Rectal smooth muscle tissue (tissue), 1 donor: ENCODE results near the gene CTLA4.
"Not testable (repeated sequence)": the region's sequence is repeated elsewhere in the genome, so short reads cannot be mapped to it uniquely, and the experiment has no call there.

ENCODE experiments used
- H3K27ac ChIP-seq: one replicate; pipeline ENCODE4 v1.7.0; 2013; ENCODE audit warnings: low read depth, low read length, inconsistent platforms
- H3K27me3 ChIP-seq: one replicate; pipeline ENCODE4 v1.7.0; 2013; ENCODE audit warnings: low read length; ENCODE audit not compliant: control insufficient read depth, insufficient read depth
- H3K36me3 ChIP-seq: one replicate; pipeline ENCODE4 v1.7.0; 2013; ENCODE audit warnings: low read length; ENCODE audit not compliant: control insufficient read depth, insufficient read depth
- H3K4me1 ChIP-seq: one replicate; pipeline ENCODE4 v1.7.0; 2013; ENCODE audit warnings: low read length; ENCODE audit not compliant: control insufficient read depth, insufficient read depth
- H3K4me3 ChIP-seq: one replicate; pipeline ENCODE4 v1.7.0; 2013; ENCODE audit warnings: low read length
- H3K9ac ChIP-seq: one replicate; pipeline ENCODE4 v1.7.0; 2013; ENCODE audit warnings: low read length

Gene CTLA4

DNA sequence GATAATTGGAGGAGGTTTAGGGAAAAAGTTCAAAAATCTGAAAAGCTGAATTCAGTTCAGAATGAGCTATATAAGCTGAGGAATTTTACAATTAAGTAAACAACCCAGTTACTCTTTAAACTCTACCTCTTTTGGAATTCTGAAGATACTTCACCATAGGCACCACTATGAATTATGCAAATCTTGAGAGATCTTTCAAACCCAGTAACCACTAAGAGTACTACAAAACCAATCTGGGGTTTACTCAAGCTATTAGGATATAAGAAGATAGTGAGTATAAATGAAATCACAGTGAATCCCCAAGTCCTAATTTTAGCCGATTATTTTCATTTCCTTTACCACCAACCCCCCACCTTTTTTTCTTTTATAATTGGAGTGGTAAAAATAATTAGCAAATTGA is 6.0 kb upstream of the CTLA4 start:
- H3K27me3 ChIP-seq, result no peaks in the 10 kb centered on the region
- no peak overlapping the region for H3K27ac ChIP-seq
- no peak overlapping the region for H3K4me3 ChIP-seq
- H3K9ac ChIP-seq, result no peak overlapping the region
- H3K4me1 ChIP-seq, result no peaks in the 10 kb centered on the region
- no peaks in the 10 kb centered on the region for H3K36me3 ChIP-seq

DNA sequence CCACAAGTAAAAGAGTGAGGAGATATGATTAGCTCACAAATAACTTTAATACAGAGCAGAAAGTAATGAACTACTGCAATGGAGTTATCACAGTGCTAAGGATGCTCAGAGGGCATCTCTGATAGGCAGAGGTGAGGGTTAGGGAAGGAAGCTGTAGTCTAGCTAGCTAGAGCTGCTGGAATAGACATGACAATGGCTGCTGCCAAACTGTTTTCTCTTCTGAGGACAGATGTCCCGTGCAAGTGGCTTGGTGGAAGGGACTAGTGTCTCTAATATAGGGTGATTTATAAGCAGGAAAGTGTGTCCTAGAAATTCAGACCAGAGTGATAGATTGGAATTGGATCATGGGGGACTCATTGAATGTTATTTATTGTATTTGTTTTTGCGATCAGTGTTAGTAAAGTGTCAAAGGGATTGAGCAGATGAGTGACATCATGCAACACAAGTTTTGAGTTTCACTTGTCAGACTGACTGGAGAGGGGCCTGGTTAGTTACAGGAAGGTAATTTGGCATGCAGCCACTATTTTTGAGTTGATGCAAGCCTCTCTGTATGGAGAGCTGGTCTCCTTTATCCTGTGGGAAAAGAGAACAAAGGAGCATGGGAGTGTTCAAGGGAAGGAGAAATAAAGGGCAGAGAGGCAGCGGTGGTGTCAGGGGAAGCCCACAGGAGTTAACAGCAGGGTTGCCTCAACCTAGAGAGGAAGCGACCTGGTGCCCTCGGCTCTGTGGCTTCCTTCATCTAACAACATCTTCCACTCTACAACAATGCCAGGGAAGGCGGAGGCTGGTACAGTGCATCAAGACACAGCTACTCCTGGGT is 1.9 kb downstream of the CTLA4 start:
- Histone ChIP-seq H3K27ac (no peak overlapping the region), H3K9ac (no peak overlapping the region), H3K36me3 (no peaks in the 10 kb centered on the region), H3K4me1 (no peaks in the 10 kb centered on the region), H3K27me3 (no peaks in the 10 kb centered on the region), H3K4me3 (no peak overlapping the region)

DNA sequence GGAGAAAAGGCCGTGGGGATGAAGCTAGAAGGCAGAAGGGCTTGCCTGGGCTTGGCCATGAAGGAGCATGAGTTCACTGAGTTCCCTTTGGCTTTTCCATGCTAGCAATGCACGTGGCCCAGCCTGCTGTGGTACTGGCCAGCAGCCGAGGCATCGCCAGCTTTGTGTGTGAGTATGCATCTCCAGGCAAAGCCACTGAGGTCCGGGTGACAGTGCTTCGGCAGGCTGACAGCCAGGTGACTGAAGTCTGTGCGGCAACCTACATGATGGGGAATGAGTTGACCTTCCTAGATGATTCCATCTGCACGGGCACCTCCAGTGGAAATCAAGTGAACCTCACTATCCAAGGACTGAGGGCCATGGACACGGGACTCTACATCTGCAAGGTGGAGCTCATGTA is 2.9 kb downstream of the CTLA4 start:
- Histone ChIP-seq H3K4me3 (no peak overlapping the region), H3K36me3 (no peaks in the 10 kb centered on the region), H3K27me3 (no peaks in the 10 kb centered on the region), H3K9ac (no peak overlapping the region), H3K27ac (no peak overlapping the region), H3K4me1 (no peaks in the 10 kb centered on the region)

DNA sequence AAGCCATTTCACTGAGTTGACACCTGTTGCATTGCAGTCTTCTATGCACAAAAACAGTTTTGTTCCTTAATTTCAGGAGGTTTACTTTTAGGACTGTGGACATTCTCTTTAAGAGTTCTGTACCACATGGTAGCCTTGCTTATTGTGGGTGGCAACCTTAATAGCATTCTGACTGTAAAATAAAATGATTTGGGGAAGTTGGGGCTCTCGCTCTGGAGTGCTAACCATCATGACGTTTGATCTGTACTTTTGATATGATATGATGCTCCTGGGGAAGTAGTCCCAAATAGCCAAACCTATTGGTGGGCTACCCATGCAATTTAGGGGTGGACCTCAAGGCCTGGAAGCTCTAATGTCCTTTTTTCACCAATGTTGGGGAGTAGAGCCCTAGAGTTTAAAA is 3.4 kb downstream of the CTLA4 start:
- H3K36me3 ChIP-seq, result no peaks in the 10 kb centered on the region
- H3K27me3 ChIP-seq, result no peaks in the 10 kb centered on the region
- no peaks in the 10 kb centered on the region for H3K4me1 ChIP-seq
- no peak overlapping the region for H3K27ac ChIP-seq
- no peak overlapping the region for H3K4me3 ChIP-seq
- no peak overlapping the region for H3K9ac ChIP-seq

DNA sequence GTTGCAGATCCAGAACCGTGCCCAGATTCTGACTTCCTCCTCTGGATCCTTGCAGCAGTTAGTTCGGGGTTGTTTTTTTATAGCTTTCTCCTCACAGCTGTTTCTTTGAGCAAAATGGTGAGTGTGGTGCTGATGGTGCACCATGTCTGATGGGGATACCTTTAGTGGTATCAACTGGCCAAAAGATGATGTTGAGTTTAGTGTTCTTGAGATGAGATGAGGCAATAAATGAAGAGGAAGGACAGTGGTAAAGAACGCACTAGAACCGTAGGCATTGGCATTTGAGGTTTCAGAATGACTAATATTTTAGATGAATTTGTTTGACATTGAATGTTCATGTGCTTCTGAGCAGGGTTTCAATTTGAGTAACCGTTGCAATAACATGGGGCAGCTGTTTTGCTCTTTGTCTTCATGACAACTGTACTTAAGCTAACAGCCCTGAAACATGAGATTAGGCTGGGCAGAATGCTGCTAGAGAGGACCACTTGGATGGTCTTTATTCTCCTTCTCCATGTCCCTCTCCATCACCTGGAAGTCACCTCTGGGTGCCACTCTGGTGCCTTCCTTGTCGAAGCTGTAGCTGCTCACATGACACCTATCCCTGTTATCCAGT is 3.9 kb downstream of the CTLA4 start:
- Histone ChIP-seq H3K36me3 (no peaks in the 10 kb centered on the region), H3K27me3 (no peaks in the 10 kb centered on the region), H3K4me1 (no peaks in the 10 kb centered on the region), H3K27ac (no peak overlapping the region), H3K9ac (no peak overlapping the region), H3K4me3 (no peak overlapping the region)

DNA sequence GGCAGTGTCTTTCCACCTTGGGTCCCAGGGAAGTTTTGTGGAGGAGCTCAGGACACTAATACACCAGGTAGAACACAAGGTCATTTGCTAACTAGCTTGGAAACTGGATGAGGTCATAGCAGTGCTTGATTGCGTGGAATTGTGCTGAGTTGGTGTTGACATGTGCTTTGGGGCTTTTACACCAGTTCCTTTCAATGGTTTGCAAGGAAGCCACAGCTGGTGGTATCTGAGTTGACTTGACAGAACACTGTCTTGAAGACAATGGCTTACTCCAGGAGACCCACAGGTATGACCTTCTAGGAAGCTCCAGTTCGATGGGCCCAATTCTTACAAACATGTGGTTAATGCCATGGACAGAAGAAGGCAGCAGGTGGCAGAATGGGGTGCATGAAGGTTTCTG is 5.9 kb downstream of the CTLA4 start:
- H3K4me3 ChIP-seq, result no peak overlapping the region
- no peak overlapping the region for H3K27ac ChIP-seq
- H3K27me3 ChIP-seq, result no peaks in the 10 kb centered on the region

DNA sequence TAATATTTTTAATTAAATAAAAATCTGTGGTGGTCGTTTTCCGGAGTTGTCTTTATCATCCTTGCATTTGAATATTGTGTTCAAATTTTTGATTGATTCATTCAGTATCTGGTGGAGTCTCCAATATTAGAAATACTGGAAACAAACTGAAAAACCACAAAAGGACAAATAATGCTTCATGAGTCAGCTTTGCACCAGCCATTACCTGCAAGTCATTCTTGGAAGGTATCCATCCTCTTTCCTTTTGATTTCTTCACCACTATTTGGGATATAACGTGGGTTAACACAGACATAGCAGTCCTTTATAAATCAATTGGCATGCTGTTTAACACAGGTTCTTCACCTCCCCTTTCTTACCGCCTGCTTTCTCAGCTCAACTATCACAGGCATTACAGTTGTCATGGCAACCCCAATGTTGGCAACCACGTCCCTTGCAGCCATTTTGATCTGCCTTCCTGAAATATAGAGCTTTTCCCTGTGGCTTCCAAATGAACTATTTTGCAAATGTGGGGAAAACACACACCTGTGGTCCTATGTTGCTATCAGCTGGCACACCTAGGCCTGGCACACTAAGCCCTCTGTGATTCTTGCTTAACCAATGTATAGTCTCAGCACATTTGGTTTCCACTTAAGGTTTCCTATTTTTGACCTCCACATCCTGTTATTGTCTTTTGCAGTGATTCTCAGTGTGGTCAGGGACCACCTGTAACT is 6.5 kb downstream of the CTLA4 start:
- Histone ChIP-seq H3K27ac (no peak overlapping the region), H3K9ac (no peak overlapping the region), H3K36me3 (no peaks in the 10 kb centered on the region)

More for the DNA sequence above, 5.9 kb downstream of the CTLA4 start:
- Histone ChIP-seq H3K36me3 (no peaks in the 10 kb centered on the region), H3K9ac (no peak overlapping the region), H3K4me1 (no peaks in the 10 kb centered on the region)

DNA sequence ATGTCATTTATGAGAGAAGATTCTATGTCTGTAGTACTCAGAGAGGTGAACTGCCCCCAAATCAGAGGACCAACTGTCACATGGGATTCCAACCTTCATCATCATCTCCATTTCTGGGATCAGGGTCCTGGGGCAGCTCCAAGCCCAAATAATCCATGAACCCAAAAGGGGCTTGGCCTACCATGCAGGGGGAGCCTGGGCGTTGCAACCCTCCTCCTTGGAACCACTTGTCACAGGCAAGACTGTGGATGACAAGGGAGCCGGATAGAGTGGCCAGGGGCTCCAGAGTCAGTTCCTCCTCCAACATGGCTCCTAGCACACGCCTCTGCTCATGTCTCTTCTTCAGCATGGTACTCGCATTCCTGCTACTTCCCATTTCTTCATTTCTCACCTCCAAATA is 7.9 kb downstream of the CTLA4 start:
- Histone ChIP-seq H3K27me3 (no peaks in the 10 kb centered on the region), H3K27ac (no peak overlapping the region), H3K9ac (no peak overlapping the region), H3K4me3 (no peak overlapping the region), H3K36me3 (no peaks in the 10 kb centered on the region), H3K4me1 (no peaks in the 10 kb centered on the region)

More for the DNA sequence above, 6.5 kb downstream of the CTLA4 start:
- Histone ChIP-seq H3K4me3 (no peak overlapping the region), H3K27me3 (no peaks in the 10 kb centered on the region), H3K4me1 (no peaks in the 10 kb centered on the region)

DNA sequence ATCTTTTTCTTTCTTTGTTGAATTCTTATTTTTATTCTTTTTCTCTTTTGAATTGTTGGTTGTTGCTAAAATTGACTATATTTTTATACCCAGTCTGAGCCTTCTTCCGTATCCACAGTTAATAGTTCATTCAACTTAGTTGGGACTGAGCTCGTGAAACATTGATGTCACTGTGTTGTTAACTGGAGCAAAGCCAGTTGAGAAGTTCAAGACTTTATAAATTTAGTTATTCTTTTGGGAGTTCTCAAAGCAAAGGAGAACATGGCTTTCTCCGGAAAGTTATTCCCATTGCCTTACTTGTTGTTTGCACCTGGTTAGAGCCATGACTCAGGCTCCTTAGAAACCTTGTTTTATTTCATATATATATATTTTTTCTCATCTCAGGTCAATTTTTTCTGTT is 8.8 kb downstream of the CTLA4 start:
- H3K36me3 ChIP-seq, result no peaks in the 10 kb centered on the region
- H3K27me3 ChIP-seq, result no peaks in the 10 kb centered on the region
- no peak overlapping the region for H3K9ac ChIP-seq
- H3K4me3 ChIP-seq, result no peak overlapping the region
- H3K4me1 ChIP-seq, result no peaks in the 10 kb centered on the region
- H3K27ac ChIP-seq, result no peak overlapping the region

DNA sequence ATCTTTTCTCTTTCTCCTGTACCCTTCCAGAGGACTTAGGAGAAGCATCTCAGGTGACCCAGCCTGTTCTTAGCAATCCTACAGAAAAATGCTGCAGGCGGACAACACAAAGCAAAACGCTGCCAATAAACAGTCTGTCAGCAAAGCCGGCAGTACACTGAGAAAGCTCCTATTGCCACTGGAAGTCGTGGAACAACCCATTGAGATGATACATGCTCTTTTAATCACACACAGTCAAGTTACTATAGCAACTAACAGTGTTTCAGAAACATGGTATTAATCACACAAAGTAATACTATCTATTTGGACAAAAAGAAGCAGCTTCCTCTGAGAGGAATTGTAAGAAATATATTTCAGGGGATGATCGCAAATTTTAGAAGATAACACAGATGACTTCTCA is 10.5 kb downstream of the CTLA4 start:
- Histone ChIP-seq H3K27ac (no peak overlapping the region), H3K36me3 (no peaks in the 10 kb centered on the region)

DNA sequence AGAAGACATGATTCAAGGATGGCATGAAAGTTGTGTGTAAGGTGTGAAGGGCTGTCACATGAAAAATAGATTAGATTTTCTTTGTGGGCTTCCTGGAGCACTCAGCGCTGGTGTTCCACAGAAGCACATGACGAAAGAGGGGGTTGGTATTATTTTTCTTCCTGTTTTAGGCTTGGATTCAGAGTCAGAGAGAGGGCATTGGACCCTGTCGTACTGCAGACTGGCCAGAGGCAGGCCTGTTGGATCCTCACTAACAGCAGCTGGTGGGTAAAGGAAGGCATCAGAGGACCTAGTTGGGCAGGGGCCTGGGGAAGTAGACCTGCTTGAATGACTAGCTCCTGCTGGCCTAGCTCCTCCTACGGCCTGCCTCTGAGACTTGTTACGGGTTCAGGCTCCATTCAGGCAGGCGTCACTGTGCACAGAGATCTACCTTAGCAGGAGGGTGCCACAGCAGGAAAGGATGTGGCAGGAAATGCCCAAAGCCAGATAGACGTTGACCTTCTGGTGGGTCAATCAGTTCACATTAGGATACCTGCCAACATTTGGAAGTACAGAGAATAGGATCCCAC is 13.1 kb downstream of the CTLA4 start:
- H3K4me1 ChIP-seq, result no peaks in the 10 kb centered on the region
- no peak overlapping the region for H3K9ac ChIP-seq
- no peak overlapping the region for H3K4me3 ChIP-seq
- no peak overlapping the region for H3K27ac ChIP-seq
- no peaks in the 10 kb centered on the region for H3K27me3 ChIP-seq
- H3K36me3 ChIP-seq, result no peaks in the 10 kb centered on the region

More for the DNA sequence above, 10.5 kb downstream of the CTLA4 start:
- no peak overlapping the region for H3K4me3 ChIP-seq
- H3K27me3 ChIP-seq, result no peaks in the 10 kb centered on the region
- H3K4me1 ChIP-seq, result no peaks in the 10 kb centered on the region
- no peak overlapping the region for H3K9ac ChIP-seq

DNA sequence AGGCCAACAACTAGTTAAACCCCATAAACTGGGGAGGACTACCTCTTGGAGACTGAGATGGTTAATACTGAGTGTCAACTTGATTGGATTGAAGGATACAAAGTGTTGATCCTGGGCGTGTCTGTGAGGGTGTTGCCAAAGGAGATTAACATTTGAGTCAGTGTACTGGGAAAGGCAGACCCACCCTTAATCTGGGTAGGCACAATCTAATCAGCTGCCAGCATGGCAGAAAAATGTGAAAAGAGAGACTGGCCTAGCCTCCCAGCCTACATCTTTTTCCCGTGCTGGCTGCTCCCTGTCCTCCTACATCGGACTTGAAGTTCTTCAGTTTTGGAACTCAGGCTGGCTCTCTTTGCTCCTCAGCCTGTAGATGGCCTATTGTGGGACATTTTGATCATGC is 13.6 kb downstream of the CTLA4 start:
- not testable (repeated sequence) for H3K36me3 ChIP-seq, H3K4me3 ChIP-seq, H3K27me3 ChIP-seq, H3K9ac ChIP-seq, H3K4me1 ChIP-seq, H3K27ac ChIP-seq
